Uterus (tissue), 4 donors: ENCODE data around the gene ANKRD55. TPM values are rescaled to one million over a fixed set of nuclear protein-coding genes. Genes with fewer than 3 reads are reported as not detected.
"Not testable (repeated sequence)": the region's sequence is repeated elsewhere in the genome, so short reads cannot be mapped to it uniquely, and the experiment has no call there.

Experiments
- DNase-seq, 2 donors: peaks; one replicate each; pipeline ENCODE4 v3.0.0-alpha.2; 2019 to 2020
- H3K27ac ChIP-seq, 2 donors: fragments of 200-600 bp; sonication (generic); 1 replicate in 1 of 2; 2 replicates in 1 of 2; pipeline ENCODE4 v1.5.1; 2016 to 2018
- H3K27me3 ChIP-seq, 2 donors: fragments of 200-600 bp; sonication (generic); one replicate each; pipeline ENCODE4 v1.5.1; 2018 to 2019; ENCODE audit warnings: control low read depth in 1 of 2
- H3K36me3 ChIP-seq, 2 donors: fragments of 200-600 bp; sonication (generic); one replicate each; pipeline ENCODE4 v1.5.1; 2019; ENCODE audit warnings: control low read depth in 1 of 2
- H3K4me1 ChIP-seq, 2 donors: fragments of 200-600 bp; sonication (generic); one replicate each; pipeline ENCODE4 v1.5.1; 2018 to 2019; ENCODE audit warnings: control low read depth in 1 of 2
- H3K4me3 ChIP-seq, 2 donors: fragments of 200-600 bp; sonication (generic); 1 replicate in 1 of 2; 2 replicates in 1 of 2; pipeline ENCODE4 v1.5.1; 2018 to 2019; ENCODE audit warnings: mild to moderate bottlenecking in 1 of 2
- H3K9me3 ChIP-seq, 2 donors: fragments of 200-600 bp; sonication (generic); one replicate each; pipeline ENCODE4 v1.5.1; 2019; ENCODE audit warnings: control low read depth in 1 of 2
- POLR2A ChIP-seq, 2 donors: fragments of 450-650 bp; IDR thresholded peaks; one replicate each; pipeline ENCODE4 v1.6.1; 2016; ENCODE audit warnings: antibody characterized with exemption in 2 of 2, mild to moderate bottlenecking in 1 of 2, moderate library complexity in 1 of 2
- intact Hi-C: fragments of 100-400 bp; cut with DNase I; formaldehyde crosslinking; loops from one replicate; pipeline ENCODE4 v1.15.1; 2023; ENCODE audit warnings: low total_unique reads
- total RNA-seq, 4 donors: library from RNA; depleted of rRNA in 3 of 4; stranded (reverse); fragments of >200 nt in 3 of 4; gene quantifications; one replicate each; pipeline versions ENCODE4 v1.1.0 to v1.2.4, GENCODE V29; 2014 to 2023
- TF ChIP-seq, protein P1 (sequence below), 4 experiments: fragments of 200-600 bp in 2 of 4; fragments of 450-650 bp in 2 of 4; sonication (generic) in 2 of 4; IDR thresholded peaks; one replicate each; pipeline ENCODE4 v1.5.1; 2016 to 2019; ENCODE audit warnings: antibody characterized with exemption in 4 of 4, mild to moderate bottlenecking in 2 of 4, moderate library complexity in 1 of 4
- donor health status: DM: yes; HTN: yes; CAD: no.

Gene ANKRD55
- total RNA-seq, 4 donors from 2014 or later, result 0.55 TPM; not detected in 3

DNA sequence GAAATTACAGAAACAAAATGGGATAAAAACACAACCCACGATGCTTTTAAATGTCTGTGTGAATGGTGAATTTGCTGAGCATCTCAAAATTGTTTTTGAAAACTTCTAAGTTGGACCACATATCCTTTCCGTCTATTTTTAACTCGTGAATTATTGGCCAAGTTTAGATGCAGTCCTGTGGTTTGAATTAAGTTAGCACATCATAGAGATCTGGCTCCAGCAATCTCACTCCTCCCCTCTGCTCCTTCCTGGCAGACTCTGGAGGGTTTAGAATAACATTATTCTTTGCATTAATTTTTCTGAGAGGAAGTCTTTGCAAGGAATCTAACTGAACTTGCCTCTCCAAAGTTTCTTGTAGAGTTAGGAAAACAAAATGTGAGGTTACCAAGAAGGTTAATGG is 14.5 kb upstream of the ANKRD55 start:
- no peak for TF ChIP-seq POLR2A (IDR thresholded peaks at IDR 0.05)
- TF ChIP-seq, protein P1, sequence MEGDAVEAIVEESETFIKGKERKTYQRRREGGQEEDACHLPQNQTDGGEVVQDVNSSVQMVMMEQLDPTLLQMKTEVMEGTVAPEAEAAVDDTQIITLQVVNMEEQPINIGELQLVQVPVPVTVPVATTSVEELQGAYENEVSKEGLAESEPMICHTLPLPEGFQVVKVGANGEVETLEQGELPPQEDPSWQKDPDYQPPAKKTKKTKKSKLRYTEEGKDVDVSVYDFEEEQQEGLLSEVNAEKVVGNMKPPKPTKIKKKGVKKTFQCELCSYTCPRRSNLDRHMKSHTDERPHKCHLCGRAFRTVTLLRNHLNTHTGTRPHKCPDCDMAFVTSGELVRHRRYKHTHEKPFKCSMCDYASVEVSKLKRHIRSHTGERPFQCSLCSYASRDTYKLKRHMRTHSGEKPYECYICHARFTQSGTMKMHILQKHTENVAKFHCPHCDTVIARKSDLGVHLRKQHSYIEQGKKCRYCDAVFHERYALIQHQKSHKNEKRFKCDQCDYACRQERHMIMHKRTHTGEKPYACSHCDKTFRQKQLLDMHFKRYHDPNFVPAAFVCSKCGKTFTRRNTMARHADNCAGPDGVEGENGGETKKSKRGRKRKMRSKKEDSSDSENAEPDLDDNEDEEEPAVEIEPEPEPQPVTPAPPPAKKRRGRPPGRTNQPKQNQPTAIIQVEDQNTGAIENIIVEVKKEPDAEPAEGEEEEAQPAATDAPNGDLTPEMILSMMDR (IDR thresholded peaks at IDR 0.05), result no peak
- no peak for DNase-seq
- Histone ChIP-seq H3K9me3 (no peaks in the 10 kb centered on the region), H3K4me3 (no peak overlapping the region), H3K4me1 (no peaks in the 10 kb centered on the region), H3K27me3 (no peaks in the 10 kb centered on the region), H3K27ac (no peak overlapping the region), H3K36me3 (no peaks in the 10 kb centered on the region)
- intact Hi-C loops, result no loop called here

GRCh38 chr5:56246769-56247168 is 13.6 kb upstream of the ANKRD55 start:
- TF ChIP-seq, protein P1 (IDR thresholded peaks at IDR 0.05), result no peak
- no peak for TF ChIP-seq POLR2A (IDR thresholded peaks at IDR 0.05)
- DNase-seq, result no peak
- H3K4me3 ChIP-seq, result no peak overlapping the region
- no peaks in the 10 kb centered on the region for H3K9me3 ChIP-seq
- H3K36me3 ChIP-seq, result no peaks in the 10 kb centered on the region
- no peaks in the 10 kb centered on the region for H3K4me1 ChIP-seq
- intact Hi-C loops, result no loop called here
- no peaks in the 10 kb centered on the region for H3K27me3 ChIP-seq
- no peak overlapping the region for H3K27ac ChIP-seq

DNA sequence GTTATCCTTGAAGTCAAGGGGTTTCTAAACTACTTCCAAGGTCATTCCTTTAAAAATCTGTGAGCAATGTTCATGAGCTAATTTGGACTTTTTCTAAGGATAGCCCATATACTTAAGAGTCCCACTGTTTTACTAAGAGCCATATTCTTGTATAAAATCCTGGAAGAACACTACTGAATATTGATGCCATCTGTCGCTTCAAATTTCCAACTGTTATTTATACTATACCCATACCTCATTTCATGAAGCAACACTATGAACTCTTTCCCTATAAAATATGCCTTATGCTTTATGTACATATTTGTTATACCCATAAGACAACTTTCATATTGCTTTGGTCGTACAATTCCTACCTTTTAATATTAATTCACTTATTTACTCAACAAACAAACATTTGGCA is 12.4 kb upstream of the ANKRD55 start:
- no peaks in the 10 kb centered on the region for H3K4me1 ChIP-seq
- no peak for DNase-seq
- TF ChIP-seq POLR2A (IDR thresholded peaks at IDR 0.05), result no peak
- TF ChIP-seq, protein P1 (IDR thresholded peaks at IDR 0.05), result no peak
- no peak overlapping the region for H3K4me3 ChIP-seq
- H3K27ac ChIP-seq, result no peak overlapping the region
- no peaks in the 10 kb centered on the region for H3K9me3 ChIP-seq
- H3K36me3 ChIP-seq, result no peaks in the 10 kb centered on the region
- no peaks in the 10 kb centered on the region for H3K27me3 ChIP-seq
- intact Hi-C loops, result no loop called here

DNA sequence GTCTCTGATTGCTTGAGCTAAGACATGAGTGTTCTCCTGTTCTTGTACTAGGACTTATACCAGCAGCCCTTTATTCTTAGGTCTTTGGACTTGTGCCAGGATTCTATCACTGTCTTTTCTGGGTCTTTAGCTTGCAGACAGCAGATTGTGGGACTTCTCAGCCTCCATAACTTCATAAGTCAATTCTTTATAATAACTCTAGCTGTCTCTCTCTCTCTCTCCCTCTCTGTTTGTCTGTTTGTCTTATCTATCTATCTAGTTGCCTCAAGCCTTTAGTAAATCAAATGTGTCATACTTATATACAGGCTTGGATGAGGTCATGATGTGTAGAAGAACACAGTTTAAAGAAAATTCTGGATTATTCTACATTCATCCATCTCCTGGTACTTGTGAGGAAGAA is 11.5 kb upstream of the ANKRD55 start:
- intact Hi-C loops, result no loop called here
- H3K4me1 ChIP-seq, result no peaks in the 10 kb centered on the region
- H3K9me3 ChIP-seq, result no peaks in the 10 kb centered on the region
- H3K4me3 ChIP-seq, result no peak overlapping the region
- no peak overlapping the region for H3K27ac ChIP-seq
- TF ChIP-seq, protein P1 (IDR thresholded peaks at IDR 0.05), result no peak
- TF ChIP-seq POLR2A (IDR thresholded peaks at IDR 0.05), result no peak
- no peak for DNase-seq
- no peaks in the 10 kb centered on the region for H3K27me3 ChIP-seq
- no peaks in the 10 kb centered on the region for H3K36me3 ChIP-seq

GRCh38 chr5:56242271-56242670 is 9.1 kb upstream of the ANKRD55 start:
- intact Hi-C loops, H3K27me3 ChIP-seq, H3K36me3 ChIP-seq, H3K27ac ChIP-seq, H3K4me3 ChIP-seq, H3K9me3 ChIP-seq, H3K4me1 ChIP-seq, DNase-seq: not testable (repeated sequence)

GRCh38 chr5:56232538-56232937 is 592 bp downstream of the ANKRD55 start:
- no peak for DNase-seq
- intact Hi-C loops, result no loop called here
- Histone ChIP-seq H3K27me3 (no peaks in the 10 kb centered on the region), H3K9me3 (no peaks in the 10 kb centered on the region), H3K4me1 (no peaks in the 10 kb centered on the region), H3K36me3 (no peaks in the 10 kb centered on the region), H3K27ac (no peak overlapping the region), H3K4me3 (no peak overlapping the region)
- TF ChIP-seq, protein P1 (IDR thresholded peaks at IDR 0.05), result no peak
- no peak for TF ChIP-seq POLR2A (IDR thresholded peaks at IDR 0.05)
